Esophagus squamous epithelium (tissue), 4 donors: ENCODE measurements around the gene CALHM5.

Experiments
- POLR2A ChIP-seq, 4 donors: fragments of 450-650 bp; IDR thresholded peaks; one replicate each; pipeline ENCODE4 v1.6.1; 2017; ENCODE audit warnings: antibody characterized with exemption in 4 of 4, mild to moderate bottlenecking in 4 of 4, moderate library complexity in 3 of 4
- TF ChIP-seq, protein P1 (sequence below), 6 experiments: fragments of 450-650 bp in 4 of 6; fragments of 200-600 bp in 2 of 6; sonication (generic) in 2 of 6; IDR thresholded peaks; one replicate each; pipeline ENCODE4 v1.5.1; 2016 to 2019; ENCODE audit warnings: antibody characterized with exemption in 6 of 6, mild to moderate bottlenecking in 4 of 6, moderate library complexity in 4 of 6

DNA sequence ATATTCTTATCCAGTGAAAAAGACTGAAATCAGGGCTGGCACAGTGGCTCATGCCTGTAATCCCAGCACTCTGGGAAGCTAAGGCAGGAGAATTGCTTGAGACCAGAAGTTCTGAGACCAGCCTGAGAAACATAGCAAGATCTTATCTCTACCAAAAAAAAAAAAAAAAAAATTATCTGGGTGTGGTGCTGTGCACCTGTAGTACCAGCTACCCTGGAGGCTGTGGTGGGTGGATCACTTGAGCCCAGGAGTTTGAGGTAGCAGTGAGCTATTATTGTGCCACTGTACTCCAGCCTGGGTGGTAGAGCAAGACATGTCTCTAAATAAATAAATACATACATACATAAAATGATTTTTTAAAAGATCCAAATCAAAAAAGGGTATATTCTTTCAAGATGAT, 43.9 kb upstream of the CALHM5 start:
- TF ChIP-seq, protein P1, sequence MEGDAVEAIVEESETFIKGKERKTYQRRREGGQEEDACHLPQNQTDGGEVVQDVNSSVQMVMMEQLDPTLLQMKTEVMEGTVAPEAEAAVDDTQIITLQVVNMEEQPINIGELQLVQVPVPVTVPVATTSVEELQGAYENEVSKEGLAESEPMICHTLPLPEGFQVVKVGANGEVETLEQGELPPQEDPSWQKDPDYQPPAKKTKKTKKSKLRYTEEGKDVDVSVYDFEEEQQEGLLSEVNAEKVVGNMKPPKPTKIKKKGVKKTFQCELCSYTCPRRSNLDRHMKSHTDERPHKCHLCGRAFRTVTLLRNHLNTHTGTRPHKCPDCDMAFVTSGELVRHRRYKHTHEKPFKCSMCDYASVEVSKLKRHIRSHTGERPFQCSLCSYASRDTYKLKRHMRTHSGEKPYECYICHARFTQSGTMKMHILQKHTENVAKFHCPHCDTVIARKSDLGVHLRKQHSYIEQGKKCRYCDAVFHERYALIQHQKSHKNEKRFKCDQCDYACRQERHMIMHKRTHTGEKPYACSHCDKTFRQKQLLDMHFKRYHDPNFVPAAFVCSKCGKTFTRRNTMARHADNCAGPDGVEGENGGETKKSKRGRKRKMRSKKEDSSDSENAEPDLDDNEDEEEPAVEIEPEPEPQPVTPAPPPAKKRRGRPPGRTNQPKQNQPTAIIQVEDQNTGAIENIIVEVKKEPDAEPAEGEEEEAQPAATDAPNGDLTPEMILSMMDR (IDR thresholded peaks at IDR 0.05): no peak
- TF ChIP-seq POLR2A (IDR thresholded peaks at IDR 0.05): no peak
